A549 (cell line): ENCODE data around the gene SPDYC.

Experiments
- EP300 ChIP-seq, 2 experiments: fragments of >200 bp; sonication (Bioruptor Twin); formaldehyde crosslinking; IDR thresholded peaks; 2 replicates in 1 of 2; 3 replicates in 1 of 2; pipeline ENCODE4 v1.6.1; 2016 to 2017
- KDM5A ChIP-seq: fragments of 200-600 bp; sonication (generic); IDR thresholded peaks from 2 replicates; pipeline ENCODE4 v1.6.1; 2016; ENCODE audit warnings: antibody characterized with exemption, mild to moderate bottlenecking
- POLR2A ChIP-seq: IDR thresholded peaks from 2 replicates; pipeline ENCODE4 v1.6.1; 2012; ENCODE audit warnings: mild to moderate bottlenecking, low read length
- RAD21 ChIP-seq, 2 experiments: fragments of >200 bp in 1 of 2; sonication (Bioruptor Twin) in 1 of 2; formaldehyde crosslinking in 1 of 2; IDR thresholded peaks in 1 of 2; conservative IDR thresholded peaks in 1 of 2; 2 replicates in 1 of 2; 3 replicates in 1 of 2; pipeline ENCODE4 v1.6.1; 2012 to 2018; ENCODE audit warnings: inconsistent platforms in 1 of 2
- SMC3 ChIP-seq: fragments of >200 bp; sonication (Bioruptor Twin); formaldehyde crosslinking; IDR thresholded peaks from 3 replicates; pipeline ENCODE4 v1.6.1; 2018; ENCODE audit warnings: inconsistent platforms
- TF ChIP-seq, protein P1 (sequence below): fragments of >200 bp; sonication (Bioruptor Twin); formaldehyde crosslinking; IDR thresholded peaks from 3 replicates; pipeline ENCODE4 v1.5.1; 2016
- TF ChIP-seq, protein P2 (sequence below): IDR thresholded peaks from 2 replicates; pipeline ENCODE4 v1.6.1; 2012; ENCODE audit warnings: low read depth, borderline replicate concordance

DNA sequence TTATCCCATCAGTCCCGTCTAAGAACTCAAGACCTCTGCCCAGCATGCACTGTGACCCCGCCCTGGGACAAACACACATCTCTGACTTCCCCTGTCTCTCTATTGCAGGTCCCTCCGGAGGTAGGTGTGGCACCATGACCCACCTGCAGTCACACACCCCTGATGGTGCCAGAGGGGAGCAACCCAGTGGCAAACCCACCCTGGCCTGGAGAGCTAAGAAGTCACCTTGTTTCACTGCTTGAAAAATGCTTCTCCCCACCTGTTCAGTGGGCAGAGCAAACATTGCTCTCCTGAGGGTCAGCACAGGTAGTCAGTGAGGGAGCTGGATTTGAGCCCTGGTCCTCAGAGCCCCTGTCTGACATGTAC lies 35.6 kb downstream of the SPDYC start:
- no peak for TF ChIP-seq EP300 (IDR thresholded peaks at IDR 0.05)
- TF ChIP-seq, protein P1, sequence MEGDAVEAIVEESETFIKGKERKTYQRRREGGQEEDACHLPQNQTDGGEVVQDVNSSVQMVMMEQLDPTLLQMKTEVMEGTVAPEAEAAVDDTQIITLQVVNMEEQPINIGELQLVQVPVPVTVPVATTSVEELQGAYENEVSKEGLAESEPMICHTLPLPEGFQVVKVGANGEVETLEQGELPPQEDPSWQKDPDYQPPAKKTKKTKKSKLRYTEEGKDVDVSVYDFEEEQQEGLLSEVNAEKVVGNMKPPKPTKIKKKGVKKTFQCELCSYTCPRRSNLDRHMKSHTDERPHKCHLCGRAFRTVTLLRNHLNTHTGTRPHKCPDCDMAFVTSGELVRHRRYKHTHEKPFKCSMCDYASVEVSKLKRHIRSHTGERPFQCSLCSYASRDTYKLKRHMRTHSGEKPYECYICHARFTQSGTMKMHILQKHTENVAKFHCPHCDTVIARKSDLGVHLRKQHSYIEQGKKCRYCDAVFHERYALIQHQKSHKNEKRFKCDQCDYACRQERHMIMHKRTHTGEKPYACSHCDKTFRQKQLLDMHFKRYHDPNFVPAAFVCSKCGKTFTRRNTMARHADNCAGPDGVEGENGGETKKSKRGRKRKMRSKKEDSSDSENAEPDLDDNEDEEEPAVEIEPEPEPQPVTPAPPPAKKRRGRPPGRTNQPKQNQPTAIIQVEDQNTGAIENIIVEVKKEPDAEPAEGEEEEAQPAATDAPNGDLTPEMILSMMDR = no peak
- TF ChIP-seq RAD21 (conservative IDR thresholded peaks at IDR 0.05 in 1 of 2, IDR thresholded peaks at IDR 0.05 in 1 of 2) = no peak
- no peak for TF ChIP-seq KDM5A
- no peak for TF ChIP-seq SMC3
- TF ChIP-seq, protein P2, sequence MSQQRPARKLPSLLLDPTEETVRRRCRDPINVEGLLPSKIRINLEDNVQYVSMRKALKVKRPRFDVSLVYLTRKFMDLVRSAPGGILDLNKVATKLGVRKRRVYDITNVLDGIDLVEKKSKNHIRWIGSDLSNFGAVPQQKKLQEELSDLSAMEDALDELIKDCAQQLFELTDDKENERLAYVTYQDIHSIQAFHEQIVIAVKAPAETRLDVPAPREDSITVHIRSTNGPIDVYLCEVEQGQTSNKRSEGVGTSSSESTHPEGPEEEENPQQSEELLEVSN = no peak
- no peak for TF ChIP-seq POLR2A
